Thyroid gland (tissue), 4 donors: ENCODE measurements around the gene OPTC. TPM values are rescaled to one million over a fixed set of nuclear protein-coding genes. Genes with fewer than 3 reads are reported as not detected.
"Not testable (repeated sequence)": the region's sequence is repeated elsewhere in the genome, so short reads cannot be mapped to it uniquely, and the experiment has no call there.

Experiments used
- DNase-seq, 2 donors: peaks; one replicate each; pipeline ENCODE4 v3.0.0-alpha.2; 2019
- H3K27ac ChIP-seq, 3 donors: fragments of 200-600 bp; sonication (generic); 1 replicate in 2 of 3; 2 replicates in 1 of 3; pipeline ENCODE4 v1.5.1; 2016 to 2019; ENCODE audit warnings: mild to moderate bottlenecking in 1 of 3, moderate library complexity in 1 of 3
- H3K27me3 ChIP-seq: fragments of 200-600 bp; sonication (generic); one replicate; pipeline ENCODE4 v1.5.1; 2019
- H3K36me3 ChIP-seq, 2 donors: fragments of 200-600 bp; sonication (generic); one replicate each; pipeline ENCODE4 v1.5.1; 2016 to 2019
- H3K4me1 ChIP-seq, 2 donors: fragments of 200-600 bp; sonication (generic); one replicate each; pipeline ENCODE4 v1.5.1; 2017 to 2019
- H3K4me3 ChIP-seq, 3 donors: fragments of 200-600 bp; sonication (generic); replicated peaks in 1 of 3; 1 replicate in 2 of 3; 2 replicates in 1 of 3; pipeline ENCODE4 v1.5.1; 2016; ENCODE audit warnings: mild to moderate bottlenecking in 1 of 3
- H3K9me3 ChIP-seq: fragments of 200-600 bp; sonication (generic); one replicate; pipeline ENCODE4 v1.5.1; 2017
- POLR2A ChIP-seq, 2 donors: fragments of 450-650 bp; IDR thresholded peaks; one replicate each; pipeline ENCODE4 v1.6.1; 2017; ENCODE audit warnings: antibody characterized with exemption in 2 of 2, mild to moderate bottlenecking in 2 of 2, moderate library complexity in 1 of 2
- WGBS, 2 donors: methylation state at CpG; one replicate each; pipeline ENCODE4 v1.1.5; 2017; 5-methylcytosine and 5-hydroxymethylcytosine counted together
- intact Hi-C: fragments of 100-400 bp; cut with DNase I; formaldehyde crosslinking; loops from one replicate; pipeline ENCODE4 v1.15.1; 2023
- total RNA-seq, 4 donors: library from RNA; depleted of rRNA; stranded (reverse); fragments of >200 nt; gene quantifications; one replicate each; pipeline ENCODE4 v1.2.3, GENCODE V29; 2016
- TF ChIP-seq, protein P1 (sequence below), 6 experiments: fragments of 200-600 bp in 3 of 6; fragments of 450-650 bp in 3 of 6; sonication (generic) in 3 of 6; IDR thresholded peaks; one replicate each; pipeline ENCODE4 v1.5.1; 2016 to 2019; ENCODE audit warnings: antibody characterized with exemption in 6 of 6, mild to moderate bottlenecking in 2 of 6, inconsistent platforms in 1 of 6, moderate library complexity in 1 of 6

Gene OPTC
- total RNA-seq, 4 donors from 2014 or later: not detected

DNA sequence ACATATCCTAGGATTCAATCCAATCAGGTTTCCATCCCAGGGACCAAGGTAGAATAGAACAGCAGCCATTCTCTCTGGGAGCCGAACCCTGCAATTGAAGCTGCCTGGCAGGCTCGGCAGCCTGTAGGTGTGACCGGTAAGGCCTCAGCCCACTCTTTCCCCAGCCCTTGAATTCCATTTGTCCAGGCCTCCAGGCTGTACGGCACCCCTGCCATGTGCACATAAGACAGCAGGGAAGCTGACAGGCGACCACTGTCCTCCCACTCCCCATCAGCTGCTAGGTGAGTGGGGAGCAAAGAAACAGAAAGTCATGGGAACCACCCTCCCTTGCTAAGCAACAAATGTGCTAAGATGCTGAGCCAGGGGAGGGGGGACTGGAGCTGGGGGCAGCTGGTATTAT lies 23.0 kb downstream of the OPTC start:
- DNase-seq: no peak
- Histone ChIP-seq H3K36me3 (no peaks in the 10 kb centered on the region), H3K9me3 (no peaks in the 10 kb centered on the region), H3K27me3 (no peaks in the 10 kb centered on the region), H3K4me3 (no peak overlapping the region), H3K4me1 (peaks cover 5 to 28% of the 10 kb centered on the region in 2 donors), H3K27ac (no peak overlapping the region)
- 67 to 74% methylated on average over 4 to 5 of the region's 5 CpGs for WGBS, 2 donors
- TF ChIP-seq POLR2A (IDR thresholded peaks at IDR 0.05): no peak
- TF ChIP-seq, protein P1, sequence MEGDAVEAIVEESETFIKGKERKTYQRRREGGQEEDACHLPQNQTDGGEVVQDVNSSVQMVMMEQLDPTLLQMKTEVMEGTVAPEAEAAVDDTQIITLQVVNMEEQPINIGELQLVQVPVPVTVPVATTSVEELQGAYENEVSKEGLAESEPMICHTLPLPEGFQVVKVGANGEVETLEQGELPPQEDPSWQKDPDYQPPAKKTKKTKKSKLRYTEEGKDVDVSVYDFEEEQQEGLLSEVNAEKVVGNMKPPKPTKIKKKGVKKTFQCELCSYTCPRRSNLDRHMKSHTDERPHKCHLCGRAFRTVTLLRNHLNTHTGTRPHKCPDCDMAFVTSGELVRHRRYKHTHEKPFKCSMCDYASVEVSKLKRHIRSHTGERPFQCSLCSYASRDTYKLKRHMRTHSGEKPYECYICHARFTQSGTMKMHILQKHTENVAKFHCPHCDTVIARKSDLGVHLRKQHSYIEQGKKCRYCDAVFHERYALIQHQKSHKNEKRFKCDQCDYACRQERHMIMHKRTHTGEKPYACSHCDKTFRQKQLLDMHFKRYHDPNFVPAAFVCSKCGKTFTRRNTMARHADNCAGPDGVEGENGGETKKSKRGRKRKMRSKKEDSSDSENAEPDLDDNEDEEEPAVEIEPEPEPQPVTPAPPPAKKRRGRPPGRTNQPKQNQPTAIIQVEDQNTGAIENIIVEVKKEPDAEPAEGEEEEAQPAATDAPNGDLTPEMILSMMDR (IDR thresholded peaks at IDR 0.05): no peak
- intact Hi-C loops: no loop called here

DNA sequence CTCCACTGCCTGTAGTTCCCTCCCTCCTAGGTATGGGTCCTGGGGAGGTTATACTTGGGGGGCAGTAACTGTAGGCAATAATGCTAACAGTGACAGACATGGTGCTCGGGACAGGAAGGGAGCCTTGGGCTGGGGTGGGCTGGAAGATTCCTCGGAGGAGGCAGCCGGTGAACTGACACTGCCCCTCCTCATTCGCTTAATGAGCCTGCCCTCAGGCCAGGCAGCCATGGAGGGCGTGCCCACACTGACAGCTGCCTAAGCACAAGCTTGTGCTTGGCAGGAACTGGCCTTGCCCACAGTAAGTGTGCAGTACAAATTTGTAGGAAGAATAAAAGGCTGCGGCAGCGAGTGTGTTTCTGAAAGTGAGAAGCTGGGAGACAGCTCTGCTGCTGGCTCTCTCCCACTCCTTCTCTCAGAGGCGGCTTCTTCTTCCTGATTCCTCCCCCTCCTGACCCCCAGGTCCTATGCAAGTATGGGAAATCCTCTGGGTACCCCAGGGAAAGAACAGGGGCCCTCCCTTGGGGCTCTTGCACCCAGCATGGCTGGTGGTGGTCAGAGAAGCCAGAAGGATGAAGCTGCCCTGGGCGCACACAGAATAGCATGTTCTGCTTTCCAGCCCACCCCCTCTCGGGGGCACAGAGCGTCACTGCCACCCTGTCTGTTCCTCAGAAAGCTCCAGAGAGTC lies 23.6 kb downstream of the OPTC start:
- no peak overlapping the region for H3K4me3 ChIP-seq
- no peaks in the 10 kb centered on the region for H3K27me3 ChIP-seq
- 87% methylated on average over 10 to 11 of the region's 11 CpGs for WGBS, 2 donors
- TF ChIP-seq, protein P1 (IDR thresholded peaks at IDR 0.05): no peak
- TF ChIP-seq POLR2A (IDR thresholded peaks at IDR 0.05): no peak
- no peak overlapping the region for H3K27ac ChIP-seq
- peaks cover 5 to 28% of the 10 kb centered on the region in 2 donors for H3K4me1 ChIP-seq
- no peak for DNase-seq
- H3K36me3 ChIP-seq: no peaks in the 10 kb centered on the region
- H3K9me3 ChIP-seq: no peaks in the 10 kb centered on the region
- intact Hi-C loops: no loop called here

DNA sequence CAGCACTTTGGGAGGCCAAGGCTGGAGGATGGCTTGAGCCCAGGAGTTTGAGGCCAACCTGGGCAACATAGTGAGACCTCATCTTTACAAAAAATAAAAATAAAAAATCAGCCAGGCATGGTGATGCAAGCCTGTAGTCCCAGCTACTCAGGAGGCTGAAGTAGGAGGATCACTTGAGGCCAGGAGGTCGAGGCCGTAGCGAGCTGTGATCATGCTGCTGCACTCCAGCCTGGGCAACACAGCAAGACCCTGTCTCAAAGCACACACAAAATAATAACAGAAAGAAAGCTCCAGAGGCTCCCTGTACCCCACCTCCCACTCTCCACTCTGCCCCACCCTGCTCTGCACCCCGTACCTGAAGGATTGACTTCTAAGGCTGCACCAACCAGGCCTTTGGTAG lies 24.2 kb downstream of the OPTC start:
- H3K9me3 ChIP-seq, H3K4me3 ChIP-seq, H3K27ac ChIP-seq, intact Hi-C loops, H3K27me3 ChIP-seq, DNase-seq, H3K36me3 ChIP-seq: not testable (repeated sequence)
- H3K4me1 ChIP-seq: peaks cover 5 to 22% of the 10 kb centered on the region in 2 donors
- WGBS, 2 donors: 94 to 100% methylated on average over 4 of the region's 4 CpGs

DNA sequence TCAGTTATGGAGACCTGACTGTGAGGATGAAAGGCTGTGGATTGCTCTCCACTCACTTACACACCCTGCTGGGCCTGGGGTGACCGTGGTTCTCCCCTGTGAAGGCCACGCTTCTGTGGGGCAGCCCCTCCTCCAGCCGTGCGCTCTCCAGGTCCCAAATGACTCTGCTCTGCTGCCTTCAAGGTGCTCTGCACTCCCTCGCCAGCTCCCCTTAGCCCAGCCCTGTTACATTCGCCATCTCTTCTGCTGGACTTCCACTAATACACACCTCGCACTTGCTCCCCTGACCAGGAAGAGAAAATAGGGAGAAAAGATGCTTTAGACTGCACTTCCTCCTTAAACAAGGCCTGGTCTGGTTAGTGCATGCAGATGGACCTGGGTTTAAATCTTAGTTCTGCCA lies 24.6 kb downstream of the OPTC start:
- no peak for DNase-seq
- TF ChIP-seq, protein P1 (IDR thresholded peaks at IDR 0.05): no peak
- TF ChIP-seq POLR2A (IDR thresholded peaks at IDR 0.05): no peak
- Histone ChIP-seq H3K9me3 (no peaks in the 10 kb centered on the region), H3K4me1 (peaks cover 5 to 19% of the 10 kb centered on the region in 2 donors), H3K27me3 (no peaks in the 10 kb centered on the region), H3K27ac (no peak overlapping the region), H3K4me3 (no peak overlapping the region), H3K36me3 (no peaks in the 10 kb centered on the region)
- WGBS, 2 donors: 96 to 97% methylated on average over 5 to 7 of the region's 7 CpGs
- intact Hi-C loops: no loop called here

DNA sequence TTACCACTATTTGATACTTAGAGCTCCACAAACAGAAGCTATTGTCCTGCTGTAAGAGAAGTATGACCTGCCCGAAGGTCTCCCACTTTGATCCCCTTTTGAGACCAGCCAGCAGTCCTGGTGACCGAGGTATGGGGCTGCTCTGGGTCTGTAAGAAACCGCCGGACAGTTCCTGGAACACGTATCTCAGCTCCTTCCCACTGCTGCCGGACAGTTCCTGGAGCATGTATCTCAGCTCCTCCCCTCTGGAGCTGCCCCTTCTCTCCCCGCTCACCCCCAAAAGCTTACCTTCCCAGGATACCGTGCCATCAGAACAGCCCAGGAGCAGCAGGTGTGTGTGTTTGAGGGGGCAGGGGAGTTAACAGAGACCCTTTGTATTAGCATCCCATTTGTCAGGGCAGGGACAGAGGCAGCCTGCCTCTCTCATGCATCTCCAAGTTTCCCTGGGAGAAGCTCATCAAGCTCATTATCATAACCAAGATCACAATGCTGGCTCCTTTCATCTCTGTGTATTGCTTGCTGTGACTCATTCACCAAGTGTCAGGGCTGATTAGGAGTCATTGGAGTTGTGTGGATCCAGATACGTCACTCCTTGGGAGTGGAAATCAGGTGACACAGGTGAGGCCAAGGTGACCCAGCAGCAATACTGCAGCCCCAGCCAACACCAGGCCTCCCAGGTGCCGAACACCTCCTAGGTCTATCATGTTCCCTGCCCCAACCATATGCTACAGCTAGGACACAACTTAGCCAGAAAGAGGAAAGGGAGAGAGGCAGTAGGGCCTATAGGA lies 25.3 kb downstream of the OPTC start:
- intact Hi-C loops: no loop called here
- no peaks in the 10 kb centered on the region for H3K36me3 ChIP-seq
- no peaks in the 10 kb centered on the region for H3K27me3 ChIP-seq
- no peak for DNase-seq
- no peak for TF ChIP-seq POLR2A (IDR thresholded peaks at IDR 0.05)
- TF ChIP-seq, protein P1 (IDR thresholded peaks at IDR 0.05): no peak
- H3K9me3 ChIP-seq: no peaks in the 10 kb centered on the region
- H3K4me3 ChIP-seq: no peak overlapping the region
- no peak overlapping the region for H3K27ac ChIP-seq
- 84 to 95% methylated on average over 8 to 10 of the region's 10 CpGs for WGBS, 2 donors
- H3K4me1 ChIP-seq: peaks cover 5 to 19% of the 10 kb centered on the region in 2 donors
